GM18502 (cell line): ENCODE results near the gene FOXD2.

Experiments
- ATAC-seq: cut with Tn5 transposase; IDR thresholded peaks from one replicate; pipeline ENCODE4 v1.9.1; 2021; ENCODE audit warnings: mild to moderate bottlenecking; ENCODE audit not compliant: unreplicated experiment, poor library complexity

Gene FOXD2

DNA sequence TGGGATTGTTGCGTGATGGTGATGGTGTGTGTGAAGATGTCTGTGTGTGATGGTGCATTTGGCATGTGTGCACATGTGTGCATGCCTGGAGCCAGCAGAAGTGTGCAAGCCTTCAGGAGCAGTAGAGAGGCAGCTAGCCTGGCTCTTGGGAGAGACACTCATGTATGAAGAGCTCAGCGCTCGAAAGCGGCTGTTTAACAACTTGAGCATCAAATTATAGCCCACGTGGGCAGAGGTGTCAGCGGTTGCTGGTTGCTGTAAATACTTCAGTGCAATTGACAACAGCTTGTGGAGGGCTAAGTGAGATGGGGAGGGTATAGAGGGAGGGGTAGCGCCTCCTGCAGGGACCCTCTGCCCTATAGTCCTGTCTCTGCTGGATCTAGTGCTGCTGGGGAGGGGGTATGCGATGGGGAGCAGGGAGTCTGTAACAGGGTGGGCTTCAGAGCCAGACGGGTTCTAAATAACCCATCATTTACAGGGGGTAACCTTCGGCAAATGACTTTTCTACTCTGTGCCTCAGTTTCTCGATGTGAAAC lies 21.5 kb downstream of the FOXD2 start:
- no peak for ATAC-seq

DNA sequence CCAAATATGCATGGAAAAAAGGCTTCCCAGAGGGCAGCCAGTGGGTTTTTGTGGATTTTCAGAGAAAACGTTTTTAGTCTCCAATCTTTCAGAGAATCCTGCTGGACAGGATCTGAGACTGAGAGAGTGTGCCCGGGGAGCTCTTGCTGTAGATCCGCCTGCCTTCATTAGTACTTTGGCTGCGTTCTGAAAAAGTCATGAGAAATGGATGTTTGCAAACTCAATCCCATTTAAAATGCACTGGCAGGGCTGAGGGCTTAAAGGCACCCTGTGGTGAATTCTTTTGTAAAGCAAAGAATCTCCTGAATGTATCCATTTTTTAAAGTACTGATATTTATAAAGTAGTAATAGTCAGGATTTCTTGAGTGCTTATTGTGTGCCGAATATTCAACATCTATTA lies 22.2 kb downstream of the FOXD2 start:
- ATAC-seq, result no peak

DNA sequence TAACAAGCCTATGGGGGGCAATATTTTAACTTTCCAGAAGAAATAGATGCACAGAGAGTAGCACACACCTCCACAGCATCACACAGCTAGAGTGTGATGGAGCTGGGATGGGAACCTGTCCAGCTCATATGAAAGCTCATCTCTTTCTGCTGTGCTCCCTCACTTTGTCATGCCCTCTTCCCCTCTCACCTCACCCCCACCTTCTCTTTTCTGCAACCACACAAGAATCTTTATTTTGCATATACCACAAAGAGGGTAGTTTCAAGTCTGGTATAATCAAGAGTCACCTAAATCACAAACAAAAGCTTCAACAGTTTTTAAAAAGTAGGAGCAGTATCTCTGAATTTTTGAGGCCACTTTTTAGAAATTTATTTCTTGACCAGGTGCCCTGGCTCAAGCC lies 22.6 kb downstream of the FOXD2 start:
- no peak for ATAC-seq

DNA sequence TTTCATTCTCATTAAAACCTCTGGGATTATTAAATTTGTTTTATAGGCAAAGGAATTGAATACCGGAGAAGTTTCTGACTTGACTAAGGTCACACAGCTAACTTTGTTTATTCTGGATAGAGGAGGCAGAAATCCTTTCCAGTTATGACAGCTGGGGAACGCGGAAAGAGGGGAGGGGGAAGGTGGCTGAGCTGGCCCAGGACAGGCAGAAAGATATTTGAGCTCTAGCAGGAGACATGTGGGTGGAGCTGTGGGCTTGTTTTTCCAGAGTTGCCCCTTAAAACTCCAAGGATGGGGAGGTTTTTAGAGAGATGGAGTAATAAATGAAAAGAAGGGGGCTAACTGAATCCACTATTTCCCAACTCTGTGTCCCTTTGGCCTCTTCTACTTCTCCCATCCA lies 27.8 kb downstream of the FOXD2 start:
- no peak for ATAC-seq

GRCh38 chr1:47468709-47469389 lies 31.0 kb downstream of the FOXD2 start:
- ATAC-seq, result no peak

DNA sequence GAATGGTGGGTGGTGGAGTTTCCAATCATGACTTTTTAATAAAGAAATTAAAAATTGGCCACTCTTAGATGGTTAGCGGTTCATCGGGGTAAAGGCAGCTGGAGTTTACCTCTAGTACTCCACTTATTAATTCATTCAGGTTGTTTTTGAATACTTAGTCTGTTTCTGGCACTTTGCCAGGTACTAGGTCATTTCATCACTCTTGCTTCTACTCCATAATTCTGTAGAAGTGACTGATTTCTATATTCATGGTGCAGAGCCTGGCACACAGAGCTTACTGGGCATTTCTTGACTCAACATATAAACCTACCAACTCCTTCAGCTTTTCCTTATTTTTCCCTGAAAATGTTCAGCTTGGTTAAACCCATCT lies 31.5 kb downstream of the FOXD2 start:
- ATAC-seq, result no peak

DNA sequence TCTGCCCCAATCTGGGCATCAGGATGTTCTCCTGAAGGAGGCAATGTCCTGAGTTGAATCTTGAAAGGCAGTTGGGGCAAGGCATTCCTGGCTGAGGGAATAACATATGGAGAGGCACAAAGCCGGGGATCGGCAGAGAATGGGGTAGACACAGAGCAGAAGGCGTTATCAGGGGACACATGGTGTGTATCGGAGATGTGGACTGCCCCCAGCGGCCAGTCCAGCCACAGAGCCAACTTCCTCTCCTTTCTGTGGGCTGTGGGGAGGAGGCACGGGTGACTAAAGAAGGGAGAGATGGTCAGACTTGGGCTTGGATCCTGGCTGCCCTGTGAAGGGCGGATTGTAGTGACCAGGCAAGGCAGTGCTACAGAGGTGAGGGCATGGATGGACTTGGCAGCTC lies 32.1 kb downstream of the FOXD2 start:
- ATAC-seq, result no peak

- ATAC-seq, result no peak
These were observed 33.3 kb downstream of the FOXD2 start for GRCh38 chr1:47471163-47471562.

GRCh38 chr1:47474278-47475193 lies 36.7 kb downstream of the FOXD2 start:
- ATAC-seq, result no peak

GRCh38 chr1:47477595-47478080 lies 39.8 kb downstream of the FOXD2 start:
- ATAC-seq, result no peak

DNA sequence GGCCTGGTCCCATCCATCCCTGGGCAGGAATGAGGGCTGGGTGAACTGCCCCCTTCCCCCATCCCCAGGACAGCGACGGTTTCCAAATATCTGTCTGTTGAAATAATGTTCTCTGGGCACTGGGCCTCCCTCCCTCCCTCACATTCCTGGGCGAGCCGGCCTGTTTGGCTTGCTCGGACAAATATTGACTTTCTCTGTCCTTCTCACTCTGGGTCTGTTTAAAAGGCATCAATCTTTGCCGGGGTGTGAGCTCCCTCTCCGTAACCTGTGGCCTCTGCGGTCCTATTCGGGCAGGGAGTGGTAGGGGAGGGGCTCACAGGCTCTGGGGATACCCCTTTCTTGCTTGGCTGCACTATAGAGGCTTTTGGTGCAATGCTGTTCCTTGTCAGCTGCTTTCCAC lies 40.2 kb downstream of the FOXD2 start:
- no peak for ATAC-seq

DNA sequence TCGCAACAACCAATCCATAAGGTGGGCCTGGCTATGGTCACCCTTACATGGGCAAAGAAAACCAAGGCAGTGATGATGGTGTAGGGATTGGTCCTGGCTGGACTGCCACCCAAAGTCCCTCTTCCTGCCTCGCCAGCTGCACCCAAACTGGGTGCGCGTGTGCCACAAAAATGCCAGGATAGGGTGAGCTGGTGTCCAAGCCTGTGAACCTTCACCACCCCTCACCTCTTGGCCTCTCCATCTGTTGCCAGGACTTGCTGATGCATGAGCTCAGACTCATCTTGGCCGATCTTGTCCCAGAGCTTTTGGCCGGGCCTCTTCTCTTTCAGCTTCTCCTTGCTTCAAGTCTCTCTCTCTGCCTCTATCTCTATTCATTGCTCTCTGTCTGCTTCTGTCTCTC lies 41.8 kb downstream of the FOXD2 start:
- ATAC-seq, result no peak

- no peak for ATAC-seq
These were observed 44.1 kb downstream of the FOXD2 start for GRCh38 chr1:47481936-47482335.

DNA sequence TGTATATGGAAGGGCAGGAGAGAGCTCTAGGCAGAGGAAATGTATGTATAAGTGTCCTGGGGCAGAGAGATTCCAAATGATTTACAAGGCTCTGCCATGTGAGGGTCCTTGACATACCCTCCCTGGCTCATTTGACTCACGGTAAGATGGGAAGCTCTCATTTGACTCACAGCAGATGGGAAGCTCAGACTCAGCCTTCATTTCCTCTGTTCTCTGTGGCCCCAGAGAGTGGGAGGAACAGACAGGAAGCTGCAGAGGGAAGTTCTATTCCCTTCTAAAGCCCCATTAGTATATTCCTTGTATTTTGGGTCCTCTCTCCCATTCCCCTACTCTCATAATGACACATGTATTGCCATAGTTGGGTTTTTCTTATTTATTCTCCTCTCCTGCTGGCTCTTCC lies 44.9 kb downstream of the FOXD2 start:
- no peak for ATAC-seq

DNA sequence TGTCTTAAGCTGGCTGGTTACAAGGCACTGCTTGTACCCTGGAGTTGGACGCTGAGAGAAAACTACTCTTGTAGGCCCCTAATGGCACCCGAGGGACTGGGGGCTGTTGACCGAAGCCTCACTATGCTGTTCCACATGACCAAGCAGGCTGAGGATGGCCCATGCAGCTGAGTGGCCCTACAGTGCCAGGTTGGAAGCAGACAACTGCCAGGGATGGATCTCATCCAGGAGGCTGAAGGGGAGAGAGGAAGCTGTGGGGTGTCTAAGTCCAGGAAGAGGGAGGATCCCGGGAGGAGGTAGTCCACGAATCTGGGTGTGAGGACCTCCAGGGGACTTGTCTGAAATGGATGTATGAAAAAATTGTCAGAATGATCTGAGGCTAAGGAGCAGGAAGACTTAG lies 45.8 kb downstream of the FOXD2 start:
- no peak for ATAC-seq

DNA sequence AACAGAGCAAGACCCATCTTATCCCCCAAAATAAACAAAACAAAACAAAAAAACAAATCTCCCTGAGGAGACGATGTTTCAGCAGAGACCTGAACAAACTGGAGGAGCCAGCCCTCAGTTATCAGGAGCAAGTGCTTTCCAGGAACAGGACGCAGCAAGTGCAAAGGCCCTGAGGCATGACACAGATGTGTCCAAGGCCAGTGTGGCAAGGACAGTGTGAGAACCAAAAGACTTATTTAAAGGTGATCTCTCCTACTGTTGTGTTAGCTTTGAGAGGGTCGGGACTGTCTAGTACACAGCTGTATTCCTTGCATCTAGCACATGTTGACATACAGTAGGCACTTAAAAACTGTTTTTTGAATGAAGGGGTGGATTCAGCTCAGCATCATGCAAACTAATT lies 48.0 kb downstream of the FOXD2 start:
- no peak for ATAC-seq

DNA sequence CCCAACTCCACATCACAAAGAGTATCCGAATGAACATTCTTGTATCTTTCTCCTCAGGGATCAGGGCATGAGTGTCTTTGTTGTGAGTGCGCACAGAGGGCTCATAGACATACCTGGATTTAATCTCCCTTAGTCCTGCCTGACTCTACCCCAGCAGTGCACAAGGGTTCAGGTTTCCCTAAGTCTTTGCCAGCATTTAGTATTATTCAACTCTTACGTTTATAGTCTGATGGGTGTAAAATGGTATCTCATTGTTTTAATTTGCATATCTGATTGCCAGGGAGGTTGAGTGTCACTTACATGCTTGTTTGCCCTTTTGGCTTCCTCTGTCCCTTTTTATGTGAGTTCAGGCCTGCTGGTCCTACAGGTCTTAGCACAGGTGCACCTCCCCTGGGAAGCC lies 49.5 kb downstream of the FOXD2 start:
- no peak for ATAC-seq

- no peak for ATAC-seq
These were observed 50.1 kb downstream of the FOXD2 start for GRCh38 chr1:47487850-47488450.
